GM04504 (cell line): ENCODE data around the gene POU2F3.

ENCODE experiments used
- DNase-seq: peaks from one replicate; pipeline ENCODE4 v3.0.0-alpha.2; 2012; ENCODE audit warnings: low read depth

Gene POU2F3

DNA sequence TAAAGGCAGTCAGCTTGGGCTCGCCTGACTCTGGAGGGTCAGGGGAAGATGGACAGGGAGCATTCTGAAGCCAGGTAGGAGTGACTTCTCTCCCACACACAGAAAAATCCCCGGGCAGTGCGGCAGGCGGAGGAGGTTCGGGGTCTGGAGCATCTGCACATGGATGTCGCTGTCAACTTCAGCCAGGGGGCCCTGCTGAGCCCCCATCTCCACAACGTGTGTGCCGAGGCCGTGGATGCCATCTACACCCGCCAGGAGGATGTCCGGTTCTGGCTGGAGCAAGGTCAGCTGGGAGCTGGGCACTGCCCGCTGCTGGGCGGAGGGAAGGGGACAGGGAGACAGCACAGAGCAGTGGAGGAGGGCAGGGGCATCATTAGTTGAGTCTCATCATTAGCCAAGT lies 13.2 kb upstream of the POU2F3 start:
- DNase-seq: no peak

DNA sequence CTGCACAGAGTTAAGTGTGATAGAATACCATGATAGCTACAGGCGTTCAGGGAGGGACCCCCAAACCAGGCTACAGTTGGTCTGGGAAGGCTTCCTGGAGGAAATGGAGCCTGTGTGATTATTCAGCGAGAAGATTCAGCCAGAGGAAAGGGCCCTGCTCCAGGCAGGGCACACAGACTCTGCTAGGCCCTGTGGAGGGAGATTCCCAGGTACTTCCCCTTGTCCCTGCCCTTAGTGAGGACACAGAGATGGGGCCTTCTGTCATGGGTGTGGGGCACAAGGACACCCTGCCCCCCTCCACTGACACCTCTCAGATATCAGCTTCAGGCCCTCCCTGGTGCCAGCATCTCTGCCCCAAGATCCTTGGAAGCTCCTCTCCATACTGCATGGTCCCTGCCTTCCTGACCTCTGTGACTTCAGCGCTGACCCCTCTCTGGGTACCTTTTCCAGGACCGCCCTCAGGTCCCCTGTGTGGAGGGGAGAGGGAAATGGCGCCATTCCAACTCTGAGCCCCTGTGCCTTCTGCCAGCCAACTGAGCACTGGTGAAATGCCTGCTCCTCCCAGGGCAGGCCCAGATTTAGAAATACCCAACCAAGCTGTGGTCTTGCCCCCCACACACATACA lies 12.6 kb upstream of the POU2F3 start:
- DNase-seq: no peak

DNA sequence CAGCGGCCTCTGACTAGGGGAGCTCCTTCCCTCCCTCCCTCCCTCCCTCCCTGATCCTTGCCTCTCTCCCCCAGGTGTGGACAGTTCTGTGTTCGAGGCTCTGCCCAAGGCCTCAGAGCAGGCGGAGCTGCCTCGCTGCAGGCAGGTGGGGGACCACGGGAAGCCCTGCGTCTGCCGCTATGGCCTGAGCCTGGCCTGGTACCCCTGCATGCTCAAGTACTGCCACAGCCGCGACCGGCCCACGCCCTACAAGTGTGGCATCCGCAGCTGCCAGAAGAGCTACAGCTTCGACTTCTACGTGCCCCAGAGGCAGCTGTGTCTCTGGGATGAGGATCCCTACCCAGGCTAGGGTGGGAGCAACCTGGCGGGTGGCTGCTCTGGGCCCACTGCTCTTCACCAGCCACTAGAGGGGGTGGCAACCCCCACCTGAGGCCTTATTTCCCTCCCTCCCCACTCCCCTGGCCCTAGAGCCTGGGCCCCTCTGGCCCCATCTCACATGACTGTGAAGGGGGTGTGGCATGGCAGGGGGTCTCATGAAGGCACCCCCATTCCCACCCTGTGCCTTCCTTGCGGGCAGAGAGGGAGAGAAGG lies 11.1 kb upstream of the POU2F3 start:
- DNase-seq: no peak

DNA sequence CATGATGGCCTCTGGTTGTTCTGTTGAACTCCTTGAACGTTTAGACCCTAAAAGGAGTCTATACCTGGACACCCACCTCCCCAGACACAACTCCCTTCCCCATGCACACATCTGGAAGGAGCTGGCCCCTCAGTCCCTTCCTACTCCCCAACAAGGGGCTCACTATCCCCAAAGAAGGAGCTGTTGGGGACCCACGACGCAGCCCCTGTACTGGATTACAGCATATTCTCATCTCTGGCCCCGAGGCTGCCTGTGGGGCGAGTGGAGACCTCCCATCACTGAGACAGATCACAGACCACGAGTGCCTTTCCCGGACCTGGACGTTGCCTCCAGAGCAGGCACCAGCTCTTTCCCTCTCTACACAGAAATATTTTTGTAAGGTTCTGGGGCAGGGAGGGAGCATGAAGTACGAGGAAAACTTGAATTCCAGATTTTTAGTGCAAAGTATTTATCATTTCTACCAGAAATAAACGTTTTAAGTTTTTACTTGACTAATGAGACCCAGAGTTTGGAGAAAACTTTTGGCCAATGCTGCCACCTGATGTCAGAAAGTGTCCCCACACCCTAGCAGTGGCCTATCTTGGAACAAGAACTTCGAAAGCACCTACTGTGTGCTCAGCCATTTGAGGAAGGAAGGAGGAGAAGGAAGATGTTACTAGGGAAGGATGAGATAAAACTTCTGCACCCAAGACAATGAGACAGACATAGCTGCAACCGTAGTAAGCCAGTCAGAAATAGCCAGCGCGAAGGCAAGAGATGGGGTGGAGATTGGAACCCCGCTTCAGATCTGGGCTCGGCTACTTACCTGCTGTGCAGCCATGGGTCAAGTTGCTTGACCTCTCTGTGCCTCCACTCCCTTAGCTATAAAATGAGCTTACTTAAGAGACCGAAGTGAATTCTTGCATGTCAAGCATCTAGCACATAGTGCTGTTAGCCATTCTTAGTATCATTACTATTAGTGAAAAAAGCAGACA lies 10.2 kb upstream of the POU2F3 start:
- DNase-seq: no peak

DNA sequence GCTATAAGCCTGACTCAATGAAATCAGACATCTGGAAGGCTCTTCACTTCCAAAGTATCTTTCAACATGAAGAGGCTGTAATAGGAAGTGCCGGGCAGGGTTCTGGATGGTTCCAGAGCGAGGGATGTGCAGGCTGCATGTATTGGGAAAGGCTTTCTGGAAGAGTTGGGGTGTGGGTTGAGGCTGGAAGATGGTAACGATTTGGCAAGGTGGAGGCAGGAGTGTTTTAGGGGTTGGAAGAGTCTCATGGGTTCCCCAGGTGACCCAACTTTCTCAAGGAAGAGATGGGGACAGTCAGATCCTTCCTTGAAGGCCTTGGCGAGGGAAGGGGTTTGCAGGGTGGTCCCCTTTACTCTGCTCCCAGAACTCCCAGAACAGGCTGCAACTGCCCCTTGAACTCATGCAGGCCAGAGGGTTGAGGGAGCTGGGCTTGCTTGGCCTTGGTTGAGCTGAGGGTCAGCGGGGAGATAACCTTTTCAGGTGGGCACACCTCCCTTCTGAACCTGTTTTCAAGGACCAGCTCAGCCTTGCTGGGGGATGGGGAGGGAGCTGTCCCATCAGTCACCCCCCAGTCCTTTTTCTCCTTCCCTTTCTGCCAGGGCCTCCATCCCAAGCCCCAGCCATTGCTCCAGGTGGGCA lies 9.4 kb upstream of the POU2F3 start:
- no peak for DNase-seq

DNA sequence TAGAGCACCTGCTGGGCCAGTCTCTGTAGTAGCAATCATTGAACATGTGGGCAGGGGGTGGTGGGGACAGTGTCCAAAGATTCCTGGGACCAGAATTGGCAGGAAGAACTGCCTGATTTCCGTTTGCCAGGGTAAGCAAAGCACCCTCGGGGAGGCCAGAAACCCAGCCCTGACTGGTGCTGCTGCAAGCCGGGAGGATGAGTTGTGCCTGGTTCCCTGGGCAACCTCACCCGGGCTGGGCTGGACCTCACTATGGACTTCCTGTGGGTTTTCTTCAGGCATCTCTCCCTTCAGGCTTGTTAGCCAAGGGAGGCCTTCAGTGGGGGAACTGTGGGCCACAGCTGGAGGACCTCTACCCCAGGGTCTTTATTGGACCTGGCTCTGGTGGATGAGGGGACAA lies 8.0 kb upstream of the POU2F3 start:
- no peak for DNase-seq

DNA sequence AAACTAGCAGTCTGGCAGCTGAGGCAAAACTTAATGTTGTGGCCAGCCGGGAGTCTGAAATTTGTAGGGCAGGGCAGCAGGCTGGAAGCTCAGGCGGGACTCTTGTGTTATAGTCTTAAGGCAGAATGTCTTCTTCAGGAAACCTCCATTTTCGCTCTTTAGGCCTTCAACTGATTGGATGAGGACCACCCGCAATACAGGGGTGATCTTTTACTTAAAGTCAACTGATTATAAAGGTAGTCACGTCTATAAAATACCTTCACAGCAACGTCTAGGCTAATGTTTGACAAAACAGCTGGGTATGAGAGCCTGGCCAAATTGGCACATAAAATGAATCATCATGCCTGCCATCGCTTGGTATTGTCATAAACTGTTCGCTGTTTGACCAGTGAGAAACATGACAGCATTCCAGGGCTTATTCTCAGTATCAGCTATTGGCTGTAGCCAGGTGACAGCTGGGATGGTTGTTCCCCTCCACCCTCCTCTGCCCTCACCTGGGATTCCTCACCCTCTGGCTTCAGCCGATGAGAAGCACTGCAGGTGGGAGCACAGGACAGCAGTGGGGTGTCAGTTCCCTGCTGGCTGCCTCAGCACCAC lies 6.6 kb upstream of the POU2F3 start:
- no peak for DNase-seq

DNA sequence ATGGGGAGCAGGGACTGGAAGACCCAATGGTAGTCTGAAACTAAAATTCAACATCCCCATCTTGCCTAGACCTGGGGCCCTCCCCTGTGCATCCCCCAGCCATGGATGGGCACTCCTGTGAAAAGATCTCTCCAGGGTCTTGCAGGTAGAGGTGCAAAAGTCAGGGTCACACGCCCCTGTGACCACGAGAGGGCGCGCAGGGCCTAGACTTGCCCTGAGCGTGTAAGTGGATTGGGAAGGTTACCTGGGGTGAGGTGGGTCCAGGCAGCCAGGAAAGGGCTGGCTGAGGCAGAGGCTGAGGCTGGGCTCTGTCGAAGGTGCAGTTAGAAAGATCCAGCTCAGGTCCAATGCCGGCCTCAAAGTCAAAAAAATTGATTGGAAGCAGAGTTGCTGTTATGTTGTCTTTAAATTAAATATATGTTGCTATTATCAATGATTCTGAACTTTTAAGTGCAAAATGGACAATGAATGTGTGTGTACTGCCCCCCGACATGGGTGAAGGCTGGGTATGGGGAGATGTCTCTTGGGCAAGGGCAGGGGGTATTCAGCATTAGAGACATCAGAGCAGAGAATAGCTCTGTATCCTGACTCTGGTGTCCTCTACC lies 4.8 kb upstream of the POU2F3 start:
- no peak for DNase-seq

DNA sequence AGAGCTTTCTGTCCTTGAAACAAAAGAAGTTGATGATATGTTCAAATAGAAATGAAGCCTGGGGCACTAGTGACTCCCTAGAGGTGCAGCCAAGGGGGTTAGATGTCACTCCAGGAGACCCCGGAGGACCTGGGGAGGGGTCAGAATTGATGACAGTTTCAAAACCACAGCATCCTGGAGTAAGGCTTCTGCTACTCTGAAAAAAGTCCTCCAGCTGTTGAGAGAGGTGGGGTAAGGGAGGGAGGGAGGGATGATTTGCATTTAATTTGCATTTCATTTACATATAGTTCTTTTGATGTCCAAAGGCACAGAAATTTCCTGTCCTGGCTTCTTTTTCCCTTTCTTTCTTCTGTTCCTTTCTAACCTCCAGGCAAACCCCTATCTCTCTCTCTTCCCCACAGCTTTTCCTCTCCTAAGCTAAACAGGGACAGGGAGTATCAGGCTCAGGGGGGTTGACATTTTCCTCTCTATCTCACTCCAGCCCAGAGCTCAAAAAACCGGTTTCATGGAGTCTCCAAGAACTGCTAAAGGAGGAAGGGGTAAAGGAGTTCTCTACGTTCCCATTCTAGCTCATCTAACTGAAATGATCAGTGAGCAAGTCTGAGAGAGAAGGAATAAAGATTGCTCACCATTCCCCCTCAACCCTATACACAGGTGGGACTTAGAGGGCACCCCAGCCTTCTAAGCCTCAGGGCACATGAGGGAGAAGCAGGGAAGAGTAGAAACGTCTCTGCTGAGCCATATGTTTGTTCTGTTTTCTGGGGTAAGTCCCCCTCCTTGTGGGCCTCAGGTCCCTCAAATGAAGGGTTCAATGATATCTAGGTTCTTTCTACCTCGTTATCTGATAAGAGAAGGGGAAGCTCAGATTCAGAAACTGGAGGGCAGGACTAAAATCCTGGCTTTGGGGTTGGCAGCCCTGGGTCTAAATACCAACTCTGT lies 3.5 kb upstream of the POU2F3 start:
- no peak for DNase-seq

DNA sequence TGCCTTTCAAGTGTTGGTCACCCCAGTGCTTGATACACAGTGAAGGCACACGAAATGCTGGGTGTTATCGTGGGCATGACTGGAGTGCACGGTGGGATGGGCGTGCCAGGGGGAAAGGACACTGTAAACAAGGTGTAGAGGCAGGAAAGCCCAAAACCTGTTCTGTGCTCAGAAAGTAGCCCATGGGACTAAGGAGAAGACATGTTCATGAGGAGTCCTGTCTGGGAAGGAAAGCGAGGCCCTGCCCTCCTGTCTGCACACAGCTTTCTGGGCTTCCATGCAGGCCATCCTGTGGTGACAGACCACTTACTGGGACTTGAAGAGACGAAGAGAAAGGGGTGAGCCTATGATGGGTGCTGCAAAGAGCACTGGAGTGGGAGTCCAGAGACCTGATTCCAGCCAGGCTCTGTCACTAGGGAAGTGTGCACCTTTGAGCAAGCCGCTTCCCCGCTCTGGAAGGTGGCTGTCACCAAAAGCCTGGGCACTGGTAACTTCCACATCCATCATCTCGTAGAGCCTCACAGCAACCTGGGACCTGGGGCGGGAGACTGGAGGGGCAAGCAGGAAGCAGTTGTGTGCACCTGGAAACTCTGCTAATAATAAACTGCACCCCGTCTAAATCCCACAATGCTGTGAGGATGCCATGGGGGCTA lies 846 bp upstream of the POU2F3 start:
- no peak for DNase-seq

DNA sequence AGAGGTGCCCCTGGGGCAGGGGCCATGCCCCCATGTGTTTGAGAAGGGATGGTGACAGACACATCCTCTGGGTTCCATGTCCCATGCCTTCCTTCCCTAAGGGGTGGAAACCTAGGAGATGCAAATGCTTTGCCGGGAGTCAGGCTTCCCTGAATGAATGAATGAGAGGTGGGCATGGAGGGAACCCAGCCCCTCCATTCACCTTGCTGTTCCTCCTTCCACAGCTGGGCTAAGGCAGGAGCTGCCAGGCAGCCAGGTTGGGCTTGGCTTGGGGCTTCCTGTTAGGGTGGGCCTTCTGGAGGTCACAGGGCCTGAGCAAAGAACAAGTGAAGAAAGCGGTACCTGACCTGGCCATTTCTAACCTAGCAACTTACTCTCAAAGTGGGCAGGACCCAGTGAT lies 926 bp downstream of the POU2F3 start:
- DNase-seq: no peak

DNA sequence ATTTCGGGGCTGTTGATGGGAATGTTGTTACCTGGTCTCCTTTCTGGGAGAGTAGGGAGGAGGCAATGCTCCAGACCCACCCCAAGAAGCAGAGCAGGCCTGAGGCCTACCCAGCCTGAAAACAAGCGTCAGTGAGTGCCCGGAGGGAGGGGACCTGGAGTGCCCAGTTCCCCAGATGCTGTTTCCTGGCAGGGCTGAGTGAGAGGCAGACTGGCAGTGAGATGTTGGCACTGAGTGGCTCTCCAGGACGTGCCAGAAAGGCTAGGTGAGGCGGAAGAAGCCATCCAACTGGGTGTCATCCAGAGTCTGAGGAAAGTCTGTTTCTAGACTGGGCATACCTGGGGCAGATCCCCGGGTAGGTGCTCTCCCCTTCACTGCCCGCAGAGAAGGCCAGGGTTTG lies 1.3 kb downstream of the POU2F3 start:
- DNase-seq: no peak

DNA sequence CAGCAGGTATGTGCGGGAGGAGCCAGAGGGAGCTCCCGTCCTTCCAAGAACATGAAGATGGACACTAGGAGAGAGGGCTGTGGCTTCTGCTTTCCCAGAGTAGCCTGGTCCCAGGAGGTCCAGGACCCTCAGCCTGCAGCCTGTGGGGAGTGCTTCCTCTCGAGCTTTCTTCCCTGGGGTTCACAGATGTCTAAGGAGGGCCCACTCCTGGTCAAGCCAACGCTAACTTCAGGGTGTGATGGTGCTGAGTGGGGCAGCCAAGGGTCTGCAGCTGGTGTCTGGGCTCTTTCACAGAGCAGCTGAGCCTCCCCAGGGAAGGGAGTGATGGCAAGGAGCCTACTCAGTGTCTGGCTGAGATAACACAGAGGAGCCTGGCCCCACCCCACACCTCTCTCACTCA lies 3.3 kb downstream of the POU2F3 start:
- DNase-seq: no peak

DNA sequence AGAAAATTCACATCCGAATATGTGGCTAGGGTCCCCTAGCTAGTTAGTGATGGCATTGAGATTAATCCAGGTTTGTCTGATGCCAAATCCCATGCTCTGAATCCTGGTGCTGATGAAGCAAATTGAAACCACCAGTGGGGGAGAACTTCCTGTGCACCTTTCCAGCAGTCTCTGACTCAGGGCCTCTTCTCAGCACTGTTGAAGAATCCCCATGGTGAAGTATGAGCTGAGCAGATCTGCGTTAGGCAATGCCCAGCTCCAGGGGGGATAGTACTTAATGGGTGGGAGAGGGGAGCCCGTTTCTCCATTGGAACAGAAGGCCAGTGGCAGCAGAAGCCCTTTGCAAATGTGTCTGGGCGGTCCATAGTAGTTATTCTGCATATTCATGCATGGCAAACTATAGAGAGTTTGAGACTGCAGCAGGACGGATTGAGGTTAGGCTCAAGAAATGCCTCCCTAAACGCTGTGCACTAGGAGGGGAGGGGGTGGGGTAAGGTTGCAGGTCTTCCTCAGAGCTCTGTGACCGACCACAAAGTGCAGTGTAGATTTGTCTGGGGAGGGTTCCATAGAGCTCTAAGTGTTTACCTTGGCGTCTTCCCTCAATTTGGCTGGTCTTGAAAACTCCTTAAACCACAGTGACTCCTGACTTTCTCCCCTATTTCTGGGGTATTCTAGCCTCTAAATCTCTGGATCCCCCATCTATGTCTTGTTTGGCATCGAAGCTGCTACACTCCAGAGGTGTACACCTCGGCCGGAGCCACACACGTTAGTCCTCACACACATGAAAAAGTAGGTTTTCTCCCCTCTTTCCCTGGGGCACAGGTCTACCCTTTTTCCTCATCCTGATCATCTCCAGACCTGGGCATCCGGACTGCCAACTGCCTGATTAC lies 4.8 kb downstream of the POU2F3 start:
- DNase-seq: peak; percentile 6

DNA sequence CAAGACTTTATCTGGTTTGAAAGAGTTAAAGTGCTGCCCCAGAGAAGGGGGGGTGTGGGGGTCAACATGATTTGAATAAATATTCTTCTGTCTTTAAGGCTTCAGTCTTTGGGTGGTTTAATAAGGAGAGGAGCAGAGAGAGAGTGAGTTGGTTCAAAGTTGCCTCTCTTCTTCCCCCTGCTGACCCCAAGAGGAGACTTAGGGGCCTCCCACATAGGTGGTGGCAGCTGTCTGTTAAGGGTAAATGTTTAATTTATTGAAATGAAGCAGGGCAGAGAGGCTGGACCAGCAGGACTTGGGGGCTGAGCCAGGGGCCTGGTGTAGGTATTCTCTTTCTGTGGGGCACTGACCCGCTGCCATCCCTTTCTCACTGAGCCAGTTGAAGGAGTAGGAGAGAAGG lies 5.5 kb downstream of the POU2F3 start:
- DNase-seq: no peak

DNA sequence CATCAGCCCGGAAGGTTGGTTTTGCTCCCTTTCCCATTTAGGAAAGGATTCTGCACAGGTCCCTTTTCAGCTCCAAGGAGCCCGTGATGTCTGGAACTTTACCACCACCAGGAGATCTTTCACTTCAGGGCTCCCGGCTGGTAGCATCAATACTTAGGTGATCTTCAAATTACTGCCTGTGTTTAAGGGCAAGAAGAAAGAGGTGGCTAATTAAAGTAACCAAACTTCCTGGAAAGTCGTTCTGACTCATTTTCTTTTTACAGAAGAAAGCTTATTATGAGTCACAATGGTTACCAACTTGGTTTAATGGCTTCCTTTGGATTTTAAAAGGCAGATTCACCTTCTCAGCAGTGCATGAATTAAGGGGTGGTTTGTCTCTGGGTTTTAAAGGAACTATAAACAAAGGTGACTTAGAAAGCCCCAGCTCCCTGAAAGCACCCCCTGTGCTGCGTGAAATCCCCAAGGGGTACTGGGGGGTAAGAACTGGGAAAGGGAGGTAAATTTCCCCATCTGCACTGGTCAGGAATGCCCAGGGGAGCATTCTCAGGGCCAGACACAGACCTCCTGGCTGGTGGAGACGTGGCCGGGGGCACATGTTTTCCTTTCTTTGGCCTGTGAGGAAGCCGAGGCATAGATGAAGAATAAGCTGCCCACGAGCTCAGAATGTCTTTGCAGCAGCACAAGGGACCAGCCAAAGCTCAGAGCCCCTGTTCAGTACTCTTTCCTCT lies 8.8 kb downstream of the POU2F3 start:
- DNase-seq: peak; percentile 17

DNA sequence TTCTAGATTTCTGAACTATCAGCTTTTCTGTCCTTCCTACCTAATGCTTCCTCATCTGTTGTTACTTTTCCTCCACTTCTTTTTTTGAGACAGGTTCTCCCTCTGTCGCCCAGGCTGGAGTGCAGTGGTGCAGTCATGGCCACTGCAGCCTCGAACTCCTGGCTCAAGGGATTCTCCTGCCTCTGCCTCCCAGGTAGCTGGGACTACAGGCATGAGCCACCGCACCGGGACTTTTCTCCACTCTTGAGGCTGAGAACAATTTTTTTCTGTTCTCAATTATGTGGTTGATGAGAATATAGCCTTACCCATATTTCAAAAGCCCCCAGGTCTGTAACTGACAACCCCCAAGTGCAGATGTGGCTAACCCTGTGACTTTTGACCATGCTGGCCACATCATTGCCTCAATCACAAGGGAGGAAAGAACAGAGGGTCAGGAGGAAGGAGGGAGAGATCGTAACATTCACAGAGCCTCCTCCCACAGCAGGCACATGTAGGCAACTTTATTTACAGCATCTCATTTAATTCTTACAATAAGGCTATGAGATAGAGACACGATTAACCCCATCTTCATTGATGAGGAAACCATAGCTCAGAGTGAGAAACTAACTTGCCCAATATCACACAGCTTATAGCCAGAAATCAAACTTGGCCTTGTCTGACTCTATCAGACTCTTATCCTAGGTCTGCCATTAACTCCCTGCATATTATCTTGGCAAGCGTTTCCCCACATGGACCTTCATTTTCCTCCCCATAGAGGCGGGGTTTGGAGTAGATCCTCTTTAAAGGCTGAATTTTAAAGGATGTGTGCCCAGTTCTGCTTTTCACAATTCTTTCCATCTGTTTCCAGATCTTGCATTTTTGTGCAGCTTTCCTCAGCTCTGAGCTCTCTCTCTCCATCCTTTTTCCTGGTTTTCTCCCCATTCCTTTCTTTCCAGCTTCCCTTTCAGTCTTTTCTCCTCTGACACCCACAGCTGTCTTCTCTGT lies 9.6 kb downstream of the POU2F3 start:
- no peak for DNase-seq
